ENCODE data around the gene DTX2.
A peak's percentile ranks its signal among the peaks of the same experiment; 100 is the strongest.
"Not testable (repeated sequence)": the region's sequence is repeated elsewhere in the genome, so short reads cannot be mapped to it uniquely, and the experiment has no call there.

DTX2 gene

GRCh38 chr7:76461464-76462101 is at the start of gene DTX2:
TSS of gene DTX2 (plus strand) at chr7:76461709. CDS start at chr7:76480510, 18,801 bp downstream.
- peak within 1 kb of the TSS; percentile 69 for H3K4me3 ChIP-seq (ENCODE audit: low read length)
- H3K27ac ChIP-seq (ENCODE audit: low read depth, low read length); H3K79me2 ChIP-seq (ENCODE audit: control insufficient read depth, low read length); H3K9me2 ChIP-seq (replicated peaks; ENCODE audit: control insufficient read depth, low read length); H3K4me1 ChIP-seq (ENCODE audit: control insufficient read depth, low read length); H4K20me1 ChIP-seq (ENCODE audit: control insufficient read depth, insufficient read depth, low read depth, low read length); H3K36me3 ChIP-seq (ENCODE audit: control insufficient read depth, low read length); H3K9me3 ChIP-seq (ENCODE audit: control insufficient read depth, insufficient read depth, low read length); H3F3A ChIP-seq (ENCODE audit: control insufficient read depth, insufficient read depth); H3K27me3 ChIP-seq (ENCODE audit: control insufficient read depth, low read length): not testable (repeated sequence)
- peak within 1 kb of the TSS; percentile 42; the same call in 1 of the 2 replicates for H3K4me2 ChIP-seq (ENCODE audit: low read length)

GRCh38 chr7:76412249-76412648 is 49.3 kb upstream of the DTX2 start:
- peaks cover 31% of the 10 kb centered on the region for H3K27me3 ChIP-seq (ENCODE audit: control insufficient read depth, low read length)
- no peaks in the 10 kb centered on the region for H3K79me2 ChIP-seq (ENCODE audit: control insufficient read depth, low read length)
- no peak overlapping the region for H3K27ac ChIP-seq (ENCODE audit: low read depth, low read length)
- no peaks in the 10 kb centered on the region for H3K9me2 ChIP-seq (replicated peaks; ENCODE audit: control insufficient read depth, low read length)
- no peak overlapping the region for H3K4me3 ChIP-seq (ENCODE audit: low read length)
- H3K36me3 ChIP-seq (ENCODE audit: control insufficient read depth, low read length), result no peaks in the 10 kb centered on the region
- H4K20me1 ChIP-seq (ENCODE audit: control insufficient read depth, insufficient read depth, low read depth, low read length), result no peaks in the 10 kb centered on the region
- H3K4me1 ChIP-seq (ENCODE audit: control insufficient read depth, low read length), result no peaks in the 10 kb centered on the region
- no peaks in the 10 kb centered on the region for H3K9me3 ChIP-seq (ENCODE audit: control insufficient read depth, insufficient read depth, low read length)
- H3F3A ChIP-seq (ENCODE audit: control insufficient read depth, insufficient read depth), result no peaks in the 10 kb centered on the region
- TF ChIP-seq CTCF (IDR thresholded peaks at IDR 0.05; ENCODE audit: low read depth, low read length, poor library complexity, severe bottlenecking) (no peak), EZH2phosphoT487 (IDR thresholded peaks at IDR 0.05; ENCODE audit: borderline replicate concordance, low read length) (no peak)
- no peak overlapping the region for H3K4me2 ChIP-seq (ENCODE audit: low read length)

GRCh38 chr7:76417654-76418310 is 43.7 kb upstream of the DTX2 start:
- not testable (repeated sequence) for H3K4me2 ChIP-seq (ENCODE audit: low read length); H3K79me2 ChIP-seq (ENCODE audit: control insufficient read depth, low read length); H3K9me3 ChIP-seq (ENCODE audit: control insufficient read depth, insufficient read depth, low read length); H3K4me1 ChIP-seq (ENCODE audit: control insufficient read depth, low read length); H3K36me3 ChIP-seq (ENCODE audit: control insufficient read depth, low read length); H3K9me2 ChIP-seq (replicated peaks; ENCODE audit: control insufficient read depth, low read length); H4K20me1 ChIP-seq (ENCODE audit: control insufficient read depth, insufficient read depth, low read depth, low read length); H3K27ac ChIP-seq (ENCODE audit: low read depth, low read length); H3F3A ChIP-seq (ENCODE audit: control insufficient read depth, insufficient read depth); H3K4me3 ChIP-seq (ENCODE audit: low read length)
- peaks cover 11% of the 10 kb centered on the region for H3K27me3 ChIP-seq (ENCODE audit: control insufficient read depth, low read length)

GRCh38 chr7:76421097-76421496 is 40.4 kb upstream of the DTX2 start:
- H3K9me2 ChIP-seq (replicated peaks; ENCODE audit: control insufficient read depth, low read length); H3K27ac ChIP-seq (ENCODE audit: low read depth, low read length); H3K4me1 ChIP-seq (ENCODE audit: control insufficient read depth, low read length); H4K20me1 ChIP-seq (ENCODE audit: control insufficient read depth, insufficient read depth, low read depth, low read length); H3K36me3 ChIP-seq (ENCODE audit: control insufficient read depth, low read length); H3K4me2 ChIP-seq (ENCODE audit: low read length); H3K9me3 ChIP-seq (ENCODE audit: control insufficient read depth, insufficient read depth, low read length); H3K79me2 ChIP-seq (ENCODE audit: control insufficient read depth, low read length); H3F3A ChIP-seq (ENCODE audit: control insufficient read depth, insufficient read depth); H3K4me3 ChIP-seq (ENCODE audit: low read length): not testable (repeated sequence)
- peaks cover 32% of the 10 kb centered on the region for H3K27me3 ChIP-seq (ENCODE audit: control insufficient read depth, low read length)
